Osteocyte (in vitro differentiated cells): ENCODE measurements around the gene TMEM63C. TPM values are rescaled to one million over a fixed set of nuclear protein-coding genes. Genes with fewer than 3 reads are reported as not detected.

Experiments used
- DNase-seq: peaks from one replicate; pipeline ENCODE4 v3.0.0; 2021; ENCODE audit warnings: mixed read lengths; ENCODE audit not compliant: unreplicated experiment; ENCODE audit errors: extremely low spot score
- H3K27ac Mint-ChIP-seq: one replicate; pipeline ENCODE4 v1.8.0; 2021; ENCODE audit warnings: mild to moderate bottlenecking, mixed read lengths; ENCODE audit not compliant: unreplicated experiment
- H3K27me3 Mint-ChIP-seq: one replicate; pipeline ENCODE4 v1.8.0; 2021; ENCODE audit warnings: mixed read lengths; ENCODE audit not compliant: unreplicated experiment
- H3K36me3 Mint-ChIP-seq: one replicate; pipeline ENCODE4 v1.8.0; 2021; ENCODE audit warnings: mixed read lengths; ENCODE audit not compliant: unreplicated experiment
- H3K4me1 Mint-ChIP-seq: one replicate; pipeline ENCODE4 v1.8.0; 2021; ENCODE audit warnings: mixed read lengths; ENCODE audit not compliant: unreplicated experiment
- H3K4me3 Mint-ChIP-seq: one replicate; pipeline ENCODE4 v1.8.0; 2021; ENCODE audit warnings: mild to moderate bottlenecking, moderate library complexity, mixed read lengths; ENCODE audit not compliant: unreplicated experiment
- H3K9me3 Mint-ChIP-seq: one replicate; pipeline ENCODE4 v1.8.0; 2021; ENCODE audit warnings: mixed read lengths; ENCODE audit not compliant: unreplicated experiment
- total RNA-seq: library from RNA; stranded (reverse); gene quantifications from 2 replicates; pipeline ENCODE4 v1.2.1, GENCODE V29; 2021
- TF ChIP-seq, protein P1 (sequence below): fragments of 200-600 bp; sonication (generic); IDR thresholded peaks from 2 replicates; pipeline ENCODE4 v1.5.0; 2021; ENCODE audit warnings: antibody characterized with exemption, mild to moderate bottlenecking, moderate library complexity

The TMEM63C gene
- total RNA-seq, 1 donor from 2014 or later = 0.11 TPM

GRCh38 chr14:77139540-77140358, 41.8 kb upstream of the TMEM63C start:
- Mint-ChIP-seq H3K9me3 (no peaks in the 10 kb centered on the region), H3K27ac (no peak overlapping the region), H3K36me3 (no peaks in the 10 kb centered on the region), H3K27me3 (peaks cover 61% of the 10 kb centered on the region), H3K4me3 (peak overlapping the region; percentile 62), H3K4me1 (peaks cover 18% of the 10 kb centered on the region)
- TF ChIP-seq, protein P1, sequence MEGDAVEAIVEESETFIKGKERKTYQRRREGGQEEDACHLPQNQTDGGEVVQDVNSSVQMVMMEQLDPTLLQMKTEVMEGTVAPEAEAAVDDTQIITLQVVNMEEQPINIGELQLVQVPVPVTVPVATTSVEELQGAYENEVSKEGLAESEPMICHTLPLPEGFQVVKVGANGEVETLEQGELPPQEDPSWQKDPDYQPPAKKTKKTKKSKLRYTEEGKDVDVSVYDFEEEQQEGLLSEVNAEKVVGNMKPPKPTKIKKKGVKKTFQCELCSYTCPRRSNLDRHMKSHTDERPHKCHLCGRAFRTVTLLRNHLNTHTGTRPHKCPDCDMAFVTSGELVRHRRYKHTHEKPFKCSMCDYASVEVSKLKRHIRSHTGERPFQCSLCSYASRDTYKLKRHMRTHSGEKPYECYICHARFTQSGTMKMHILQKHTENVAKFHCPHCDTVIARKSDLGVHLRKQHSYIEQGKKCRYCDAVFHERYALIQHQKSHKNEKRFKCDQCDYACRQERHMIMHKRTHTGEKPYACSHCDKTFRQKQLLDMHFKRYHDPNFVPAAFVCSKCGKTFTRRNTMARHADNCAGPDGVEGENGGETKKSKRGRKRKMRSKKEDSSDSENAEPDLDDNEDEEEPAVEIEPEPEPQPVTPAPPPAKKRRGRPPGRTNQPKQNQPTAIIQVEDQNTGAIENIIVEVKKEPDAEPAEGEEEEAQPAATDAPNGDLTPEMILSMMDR = peak; percentile 61
- DNase-seq = no peak

GRCh38 chr14:77140359-77141213, 41.0 kb upstream of the TMEM63C start:
- H3K27me3 Mint-ChIP-seq = peaks cover 65% of the 10 kb centered on the region
- DNase-seq = no peak
- peak overlapping the region; percentile 62 for H3K4me3 Mint-ChIP-seq
- TF ChIP-seq, protein P1 = no peak
- H3K4me1 Mint-ChIP-seq = peaks cover 18% of the 10 kb centered on the region
- no peak overlapping the region for H3K27ac Mint-ChIP-seq
- H3K9me3 Mint-ChIP-seq = no peaks in the 10 kb centered on the region
- H3K36me3 Mint-ChIP-seq = no peaks in the 10 kb centered on the region

GRCh38 chr14:77141214-77142004, 40.2 kb upstream of the TMEM63C start, which contains the start of gene ZDHHC22:
Gene ZDHHC22, minus strand, starts transcription at chr14:77141791. Its CDS starts 2,053 bp downstream, at chr14:77139738.
- peak within 1 kb of the TSS; percentile 62 for H3K4me3 Mint-ChIP-seq
- H3K27me3 Mint-ChIP-seq = peaks cover 73% of the 10 kb centered on the region
- H3K36me3 Mint-ChIP-seq = no peaks in the 10 kb centered on the region
- DNase-seq = no peak
- TF ChIP-seq, protein P1 = peak; percentile 59
- peaks cover 18% of the 10 kb centered on the region for H3K4me1 Mint-ChIP-seq
- no peaks in the 10 kb centered on the region for H3K9me3 Mint-ChIP-seq
- H3K27ac Mint-ChIP-seq = no peak within 1 kb of the TSS

DNA sequence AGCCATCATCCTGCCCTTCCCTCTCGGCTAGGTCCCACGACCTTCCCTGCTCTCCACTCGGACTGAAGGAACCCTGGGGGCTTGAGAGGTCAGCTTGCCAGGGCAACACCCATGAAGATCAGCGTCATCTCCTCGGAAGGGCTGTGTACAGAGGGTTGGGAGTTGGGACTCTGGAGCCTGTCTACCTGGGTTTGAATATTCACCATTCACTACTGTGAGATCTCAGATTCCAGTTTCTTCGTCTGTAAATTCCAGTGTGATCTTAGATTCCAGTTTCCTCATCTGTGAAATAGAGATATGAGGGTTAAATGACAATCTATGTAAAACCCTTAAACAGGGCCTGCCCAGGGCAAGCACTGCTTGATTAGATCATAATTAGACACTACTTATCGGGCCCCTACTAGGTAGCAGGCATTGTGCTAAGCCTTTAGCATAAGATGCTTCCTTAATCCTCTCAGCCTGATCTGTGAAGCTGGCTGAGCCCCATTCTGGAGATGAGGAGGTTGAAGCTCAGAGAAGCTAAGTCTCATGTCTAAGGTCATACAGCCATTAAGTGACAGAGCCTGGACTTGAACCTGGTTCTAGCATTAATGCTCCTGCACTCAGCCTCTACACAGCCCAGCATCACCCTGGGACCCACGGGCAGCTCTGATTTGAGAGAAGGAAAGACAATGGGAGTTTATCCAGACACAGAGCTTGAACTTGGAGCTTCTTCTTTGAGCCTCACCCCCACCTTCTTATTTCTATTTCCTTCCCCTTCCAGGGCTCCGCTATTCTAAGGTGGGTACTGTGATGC, 39.4 kb upstream of the TMEM63C start:
- TF ChIP-seq, protein P1 = no peak
- H3K36me3 Mint-ChIP-seq = no peaks in the 10 kb centered on the region
- H3K9me3 Mint-ChIP-seq = no peaks in the 10 kb centered on the region
- H3K27ac Mint-ChIP-seq = no peak overlapping the region
- no peak for DNase-seq
- H3K4me1 Mint-ChIP-seq = peaks cover 18% of the 10 kb centered on the region
- H3K27me3 Mint-ChIP-seq = peaks cover 77% of the 10 kb centered on the region
- H3K4me3 Mint-ChIP-seq = peak overlapping the region; percentile 59
